ENCODE results near the gene C1S. TPM values are rescaled to one million over a fixed set of nuclear protein-coding genes. Genes with fewer than 3 reads are reported as not detected.

C1S gene
- total and polyA plus RNA-seq, 2 donors (not counting 1 experiment from before 2014, with no cell fraction given), result 0.21 to 0.64 TPM

GRCh38 chr12:7072035-7072434 is 11.5 kb downstream of the C1S start:
- no peak overlapping the region for H3K27ac ChIP-seq (ENCODE audit: low read length in 2 of 2)
- no peak overlapping the region for H3K4me2 ChIP-seq (replicated peaks; ENCODE audit: low read depth, low read length, poor library complexity, severe bottlenecking)
- no peak overlapping the region for H3K4me3 Mint-ChIP-seq
- H3K4me1 ChIP-seq (ENCODE audit: control insufficient read depth in 2 of 2, insufficient read depth in 2 of 2, low read length in 2 of 2), result no peaks in the 10 kb centered on the region
- CTCF ChIA-PET, result no interaction called here
- no peaks in the 10 kb centered on the region for H3K9me3 Mint-ChIP-seq (ENCODE audit: insufficient read depth)
- no peaks in the 10 kb centered on the region for H3K4me1 Mint-ChIP-seq
- no peaks in the 10 kb centered on the region for H3K27me3 ChIP-seq (replicated peaks in 1 of 4; ENCODE audit: control extremely low read depth in 1 of 4, control insufficient read depth in 3 of 4, insufficient read depth in 4 of 4, low read length in 3 of 4)
- no peaks in the 10 kb centered on the region for H3K79me2 ChIP-seq (ENCODE audit: control insufficient read depth, insufficient read depth, low read length)
- TF ChIP-seq, protein P1, sequence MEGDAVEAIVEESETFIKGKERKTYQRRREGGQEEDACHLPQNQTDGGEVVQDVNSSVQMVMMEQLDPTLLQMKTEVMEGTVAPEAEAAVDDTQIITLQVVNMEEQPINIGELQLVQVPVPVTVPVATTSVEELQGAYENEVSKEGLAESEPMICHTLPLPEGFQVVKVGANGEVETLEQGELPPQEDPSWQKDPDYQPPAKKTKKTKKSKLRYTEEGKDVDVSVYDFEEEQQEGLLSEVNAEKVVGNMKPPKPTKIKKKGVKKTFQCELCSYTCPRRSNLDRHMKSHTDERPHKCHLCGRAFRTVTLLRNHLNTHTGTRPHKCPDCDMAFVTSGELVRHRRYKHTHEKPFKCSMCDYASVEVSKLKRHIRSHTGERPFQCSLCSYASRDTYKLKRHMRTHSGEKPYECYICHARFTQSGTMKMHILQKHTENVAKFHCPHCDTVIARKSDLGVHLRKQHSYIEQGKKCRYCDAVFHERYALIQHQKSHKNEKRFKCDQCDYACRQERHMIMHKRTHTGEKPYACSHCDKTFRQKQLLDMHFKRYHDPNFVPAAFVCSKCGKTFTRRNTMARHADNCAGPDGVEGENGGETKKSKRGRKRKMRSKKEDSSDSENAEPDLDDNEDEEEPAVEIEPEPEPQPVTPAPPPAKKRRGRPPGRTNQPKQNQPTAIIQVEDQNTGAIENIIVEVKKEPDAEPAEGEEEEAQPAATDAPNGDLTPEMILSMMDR (IDR thresholded peaks at IDR 0.05), result no peak
- TF ChIP-seq EZH2 (IDR thresholded peaks at IDR 0.05; ENCODE audit: borderline replicate concordance, insufficient read depth, low read depth, low read length, poor library complexity, severe bottlenecking), result no peak
- DNase-seq, result no peak
- H3K27me3 Mint-ChIP-seq, result peaks cover 38% of the 10 kb centered on the region
- H3K36me3 ChIP-seq (replicated peaks in 1 of 2; ENCODE audit: control extremely low read depth in 1 of 2, control insufficient read depth in 1 of 2, extremely low read depth in 1 of 2, insufficient read depth in 2 of 2, low read length in 1 of 2), result no peaks in the 10 kb centered on the region
- ATAC-seq (ENCODE audit: low read depth), result no peak
- no peak overlapping the region for H2AFZ ChIP-seq (ENCODE audit: insufficient read depth, low read depth, low read length, poor library complexity, severe bottlenecking)
- no peaks in the 10 kb centered on the region for H3K9me3 ChIP-seq (ENCODE audit: control extremely low read depth in 1 of 3, control insufficient read depth in 2 of 3, insufficient read depth in 1 of 3, low read length in 2 of 3)
- no peak overlapping the region for H3K4me3 ChIP-seq (ENCODE audit: control extremely low read depth in 1 of 5, extremely low read depth in 1 of 5, insufficient read depth in 1 of 5, low read depth in 2 of 5, low read length in 4 of 5)
- WGBS (ENCODE audit: insufficient coverage), result 97% methylated on average over 6 of the region's 6 CpGs
- intact Hi-C loops (cut with micrococcal nuclease), result no loop called here
- no peak overlapping the region for H3K9ac ChIP-seq (ENCODE audit: low read length)
- H4K20me1 ChIP-seq (ENCODE audit: control insufficient read depth, insufficient read depth, low read length, poor library complexity, severe bottlenecking), result no peaks in the 10 kb centered on the region
- no peak overlapping the region for H3K27ac Mint-ChIP-seq
- POLR2A ChIA-PET, result no interaction called here

GRCh38 chr12:7072554-7072953 is 12.0 kb downstream of the C1S start:
- no peak overlapping the region for H3K4me3 Mint-ChIP-seq
- H3K79me2 ChIP-seq (ENCODE audit: control insufficient read depth, insufficient read depth, low read length), result no peaks in the 10 kb centered on the region
- no peaks in the 10 kb centered on the region for H3K9me3 ChIP-seq (ENCODE audit: control extremely low read depth in 1 of 3, control insufficient read depth in 2 of 3, insufficient read depth in 1 of 3, low read length in 2 of 3)
- DNase-seq, result no peak
- intact Hi-C loops (cut with micrococcal nuclease), result no loop called here
- no peak overlapping the region for H3K4me3 ChIP-seq (ENCODE audit: control extremely low read depth in 1 of 5, extremely low read depth in 1 of 5, insufficient read depth in 1 of 5, low read depth in 2 of 5, low read length in 4 of 5)
- no peaks in the 10 kb centered on the region for H3K27me3 ChIP-seq (replicated peaks in 1 of 4; ENCODE audit: control extremely low read depth in 1 of 4, control insufficient read depth in 3 of 4, insufficient read depth in 4 of 4, low read length in 3 of 4)
- H3K4me1 ChIP-seq (ENCODE audit: control insufficient read depth in 2 of 2, insufficient read depth in 2 of 2, low read length in 2 of 2), result no peaks in the 10 kb centered on the region
- POLR2A ChIA-PET, result interaction anchor here (0.6 kb wide), 1 partner anchor 9 kb away, joined by 3 read pairs; no protein-coding TSS in a partner anchor
- H3K36me3 ChIP-seq (replicated peaks in 1 of 2; ENCODE audit: control extremely low read depth in 1 of 2, control insufficient read depth in 1 of 2, extremely low read depth in 1 of 2, insufficient read depth in 2 of 2, low read length in 1 of 2), result no peaks in the 10 kb centered on the region
- TF ChIP-seq EZH2 (IDR thresholded peaks at IDR 0.05; ENCODE audit: borderline replicate concordance, insufficient read depth, low read depth, low read length, poor library complexity, severe bottlenecking), result no peak
- no peak overlapping the region for H3K9ac ChIP-seq (ENCODE audit: low read length)
- H3K4me1 Mint-ChIP-seq, result no peaks in the 10 kb centered on the region
- no peak overlapping the region for H3K27ac ChIP-seq (ENCODE audit: low read length in 2 of 2)
- H3K27me3 Mint-ChIP-seq, result peaks cover 41% of the 10 kb centered on the region
- ATAC-seq (ENCODE audit: low read depth), result no peak
- H3K27ac Mint-ChIP-seq, result no peak overlapping the region
- no peaks in the 10 kb centered on the region for H4K20me1 ChIP-seq (ENCODE audit: control insufficient read depth, insufficient read depth, low read length, poor library complexity, severe bottlenecking)
- no peak overlapping the region for H3K4me2 ChIP-seq (replicated peaks; ENCODE audit: low read depth, low read length, poor library complexity, severe bottlenecking)
- no peak overlapping the region for H2AFZ ChIP-seq (ENCODE audit: insufficient read depth, low read depth, low read length, poor library complexity, severe bottlenecking)
- 98% methylated on average over 5 of the region's 6 CpGs for WGBS (ENCODE audit: insufficient coverage)
- H3K9me3 Mint-ChIP-seq (ENCODE audit: insufficient read depth), result no peaks in the 10 kb centered on the region
- CTCF ChIA-PET, result no interaction called here
